ENCODE data around the gene HEYL. TPM values are rescaled to one million over a fixed set of nuclear protein-coding genes. Genes with fewer than 3 reads are reported as not detected.

The HEYL gene
- total and polyA plus RNA-seq, 11 donors, result 7.0 to 35.2 (median 18.8) TPM

GRCh38 chr1:39685071-39685470, 45.6 kb upstream of the HEYL start:
- no peak overlapping the region for H3K27ac ChIP-seq
- H3K4me3 ChIP-seq, result no peak overlapping the region
- H3K36me3 ChIP-seq, result no peaks in the 10 kb centered on the region
- no peak for ATAC-seq
- DNase-seq, result no peak
- H3K4me1 ChIP-seq, result peaks cover 0 to 8% (median 0%) of the 10 kb centered on the region in 12 donors
- no peaks in the 10 kb centered on the region for H3K9me3 ChIP-seq
- peaks cover 5 to 60% (median 25%) of the 10 kb centered on the region in 9 donors for H3K27me3 ChIP-seq
- TF ChIP-seq CTCF (IDR thresholded peaks at IDR 0.05), result no peak
- no peak for TF ChIP-seq POLR2A (IDR thresholded peaks at IDR 0.05)
- 83 to 98% (median 86%) methylated on average over 3 of the region's 3 CpGs for WGBS, 4 donors
- intact Hi-C loops (cut with DNase I), result no loop called here

GRCh38 chr1:39684313-39684664, 44.8 kb upstream of the HEYL start:
- peaks cover 0 to 4% (median 0%) of the 10 kb centered on the region in 12 donors for H3K4me1 ChIP-seq
- WGBS, 4 donors, result 57 to 84% (median 67%) methylated on average over 4 to 13 of the region's 13 CpGs
- no peak for TF ChIP-seq CTCF (IDR thresholded peaks at IDR 0.05)
- no peak for TF ChIP-seq POLR2A (IDR thresholded peaks at IDR 0.05)
- DNase-seq (no peak), ATAC-seq (no peak)
- intact Hi-C loops (cut with DNase I), result no loop called here
- H3K9me3 ChIP-seq, result no peaks in the 10 kb centered on the region
- no peak overlapping the region for H3K27ac ChIP-seq
- no peaks in the 10 kb centered on the region for H3K36me3 ChIP-seq
- peaks cover 5 to 53% (median 28%) of the 10 kb centered on the region in 9 donors for H3K27me3 ChIP-seq
- H3K4me3 ChIP-seq, result no peak overlapping the region

GRCh38 chr1:39683591-39684312, 44.3 kb upstream of the HEYL start:
- Histone ChIP-seq H3K4me3 (peak overlapping the region in 2 of 12 donors; percentile 17 to 30), H3K27ac (no peak overlapping the region), H3K36me3 (no peaks in the 10 kb centered on the region), H3K9me3 (no peaks in the 10 kb centered on the region), H3K4me1 (no peaks in the 10 kb centered on the region), H3K27me3 (peaks cover 5 to 49% (median 28%) of the 10 kb centered on the region in 9 donors)
- ATAC-seq (peak in 1 of 4 donors; percentile 36), DNase-seq (peak in 1 of 5 donors; percentile 57)
- intact Hi-C loops (cut with DNase I), result no loop called here
- TF ChIP-seq POLR2A (IDR thresholded peaks at IDR 0.05), result no peak
- WGBS, 4 donors, result 14 to 27% (median 18%) methylated on average over 25 to 62 of the region's 62 CpGs

GRCh38 chr1:39681999-39682398, 42.6 kb upstream of the HEYL start:
- intact Hi-C loops (cut with DNase I), result no loop called here
- ATAC-seq (no peak), DNase-seq (no peak)
- TF ChIP-seq CTCF (IDR thresholded peaks at IDR 0.05) (no peak), POLR2A (IDR thresholded peaks at IDR 0.05) (no peak)
- 80 to 100% (median 87%) methylated on average over 1 of the region's 1 CpG for WGBS, 4 donors
- H3K27me3 ChIP-seq, result peaks cover 5 to 44% (median 28%) of the 10 kb centered on the region in 9 donors
- H3K4me3 ChIP-seq, result no peak overlapping the region
- H3K4me1 ChIP-seq, result no peaks in the 10 kb centered on the region
- H3K9me3 ChIP-seq, result no peaks in the 10 kb centered on the region
- no peak overlapping the region for H3K27ac ChIP-seq
- no peaks in the 10 kb centered on the region for H3K36me3 ChIP-seq

All from heart left ventricle (tissue), 16 donors.